HG03045 (cell line): ENCODE data around the gene JMJD6.
A peak's percentile ranks its signal among the peaks of the same experiment; 100 is the strongest.
"Not testable (repeated sequence)": the region's sequence is repeated elsewhere in the genome, so short reads cannot be mapped to it uniquely, and the experiment has no call there.

Experiments used
- ATAC-seq: cut with Tn5 transposase; IDR thresholded peaks from one replicate; pipeline ENCODE4 v1.9.1; 2021; ENCODE audit warnings: mild to moderate bottlenecking, moderate library complexity; ENCODE audit not compliant: unreplicated experiment

Gene JMJD6

DNA sequence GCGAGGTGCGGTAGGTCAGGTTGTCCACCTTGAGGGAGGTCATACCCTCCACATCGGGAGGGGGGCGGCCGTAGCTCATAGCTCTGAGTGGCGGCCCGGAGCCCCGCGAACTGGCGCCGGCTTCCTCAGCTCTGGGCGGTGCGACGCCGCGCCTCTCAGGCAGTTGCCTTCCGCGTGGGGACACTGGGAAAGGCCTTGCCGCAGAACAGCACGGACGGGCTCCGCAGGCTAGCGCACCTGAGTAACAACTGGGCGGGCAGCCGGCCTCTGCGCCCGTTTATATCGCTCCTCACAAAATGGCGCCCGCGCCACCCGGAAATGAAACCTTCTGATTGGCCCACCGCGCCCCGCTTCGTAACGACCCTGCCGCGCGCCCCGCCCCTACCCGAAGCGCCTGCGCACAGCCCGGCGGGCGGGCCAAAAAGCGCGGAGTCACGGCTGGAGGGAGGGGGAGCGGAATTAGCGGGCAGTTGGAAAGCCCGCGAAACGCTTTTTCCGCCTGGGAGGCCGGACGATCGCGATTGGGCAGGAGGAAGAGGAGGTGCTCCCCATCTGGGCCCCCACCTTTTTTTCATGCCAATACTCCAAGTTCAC, 10.8 kb upstream of the JMJD6 start, which contains the start of gene SRSF2:
SRSF2 (minus strand) TSS at position 250 of the 594 bp plus-strand sequence; CDS start at position 79, 171 bp downstream.
- ATAC-seq, result peak; percentile 64

GRCh38 chr17:76736349-76737081, 10.1 kb upstream of the JMJD6 start:
- ATAC-seq, result peak; percentile 21

- no peak for ATAC-seq
Measured at GRCh38 chr17:76735586-76736348, 9.4 kb upstream of the JMJD6 start.

DNA sequence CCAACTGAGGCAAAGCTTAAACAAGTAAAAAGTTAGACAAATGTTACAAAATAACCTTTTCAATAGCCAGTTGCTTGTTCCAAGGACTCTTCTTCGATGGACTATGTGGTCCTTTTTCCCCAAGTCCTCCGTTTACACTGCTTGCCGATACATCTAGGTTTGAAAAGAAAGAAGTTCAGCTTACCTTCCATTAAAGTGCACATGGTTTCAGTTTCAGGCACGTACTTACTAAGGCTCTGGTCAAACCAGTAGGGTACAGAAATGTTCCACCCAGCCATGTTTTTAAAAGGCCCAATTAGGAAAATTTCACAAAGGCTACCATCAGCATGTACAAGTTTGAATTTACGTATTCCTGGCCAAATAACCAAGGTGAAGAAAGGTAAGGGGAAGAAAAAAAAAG, 8.6 kb upstream of the JMJD6 start:
- no peak for ATAC-seq

DNA sequence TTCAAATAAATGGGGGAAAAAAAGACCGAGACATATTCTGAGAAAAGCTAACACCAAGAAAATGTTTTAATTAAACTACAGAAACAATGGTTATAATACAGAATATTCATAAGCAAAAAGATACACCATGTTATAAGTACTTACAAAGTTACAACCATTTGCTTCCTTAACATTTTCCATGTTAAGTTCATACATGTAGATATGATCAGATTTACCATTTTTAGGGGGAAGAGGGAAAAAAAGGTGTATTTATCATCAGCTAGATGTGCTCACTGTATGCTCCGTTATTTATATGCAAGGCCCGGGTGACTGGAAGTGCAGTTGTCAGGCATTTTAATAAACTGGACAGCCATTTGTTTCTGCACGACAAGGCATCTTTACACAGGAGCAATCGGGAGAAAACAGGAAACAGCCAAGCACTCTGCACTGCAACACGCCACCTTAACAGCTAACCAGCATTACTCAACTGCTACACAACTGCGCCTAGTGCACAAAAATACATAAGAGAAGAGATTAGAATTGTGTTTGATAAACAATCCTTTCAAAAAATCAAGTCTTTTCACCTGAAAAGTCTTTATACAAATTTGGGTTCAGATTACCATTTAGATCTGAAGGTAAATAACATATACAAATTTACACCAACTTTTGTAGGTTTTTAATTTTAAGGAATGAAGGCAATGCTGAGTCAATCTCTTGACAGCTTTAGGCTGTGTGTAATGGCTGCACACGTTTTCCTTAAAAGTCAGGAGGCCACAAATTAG, 7.9 kb upstream of the JMJD6 start:
- no peak for ATAC-seq

- ATAC-seq, result no peak
Measured at GRCh38 chr17:76733618-76733957, 7.2 kb upstream of the JMJD6 start.

DNA sequence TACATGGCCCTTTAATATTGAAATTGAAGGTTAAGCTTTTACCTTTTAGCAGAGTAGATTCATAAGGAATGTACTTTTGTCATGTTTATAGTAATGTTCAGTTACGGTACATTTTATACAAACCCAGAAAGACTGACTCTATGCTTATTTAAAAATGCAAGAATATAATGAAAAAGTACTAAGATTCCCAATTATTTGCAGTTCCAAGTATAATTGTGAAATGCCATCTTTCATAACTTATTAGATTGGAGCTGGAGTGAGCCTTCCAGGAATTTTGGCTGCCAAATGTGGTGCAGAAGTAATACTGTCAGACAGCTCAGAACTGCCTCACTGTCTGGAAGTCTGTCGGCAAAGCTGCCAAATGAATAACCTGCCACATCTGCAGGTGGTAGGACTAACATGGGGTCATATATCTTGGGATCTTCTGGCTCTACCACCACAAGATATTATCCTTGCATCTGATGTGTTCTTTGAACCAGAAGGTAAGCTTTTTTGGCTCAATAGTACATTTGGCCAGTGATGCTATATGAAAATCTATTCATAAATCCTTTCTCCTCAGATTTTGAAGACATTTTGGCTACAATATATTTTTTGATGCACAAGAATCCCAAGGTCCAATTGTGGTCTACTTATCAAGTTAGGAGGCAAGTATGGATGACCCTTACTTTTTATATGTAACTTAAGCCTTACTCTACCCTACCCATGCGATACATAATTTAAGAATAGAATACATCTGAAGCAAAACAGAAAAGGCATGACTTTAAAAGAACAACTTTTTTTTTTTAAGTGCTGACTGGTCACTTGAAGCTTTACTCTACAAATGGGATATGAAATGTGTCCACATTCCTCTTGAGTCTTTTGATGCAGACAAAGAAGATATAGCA, 6.6 kb upstream of the JMJD6 start:
- no peak for ATAC-seq

GRCh38 chr17:76731800-76732733, 5.7 kb upstream of the JMJD6 start:
- ATAC-seq, result not testable (repeated sequence)

DNA sequence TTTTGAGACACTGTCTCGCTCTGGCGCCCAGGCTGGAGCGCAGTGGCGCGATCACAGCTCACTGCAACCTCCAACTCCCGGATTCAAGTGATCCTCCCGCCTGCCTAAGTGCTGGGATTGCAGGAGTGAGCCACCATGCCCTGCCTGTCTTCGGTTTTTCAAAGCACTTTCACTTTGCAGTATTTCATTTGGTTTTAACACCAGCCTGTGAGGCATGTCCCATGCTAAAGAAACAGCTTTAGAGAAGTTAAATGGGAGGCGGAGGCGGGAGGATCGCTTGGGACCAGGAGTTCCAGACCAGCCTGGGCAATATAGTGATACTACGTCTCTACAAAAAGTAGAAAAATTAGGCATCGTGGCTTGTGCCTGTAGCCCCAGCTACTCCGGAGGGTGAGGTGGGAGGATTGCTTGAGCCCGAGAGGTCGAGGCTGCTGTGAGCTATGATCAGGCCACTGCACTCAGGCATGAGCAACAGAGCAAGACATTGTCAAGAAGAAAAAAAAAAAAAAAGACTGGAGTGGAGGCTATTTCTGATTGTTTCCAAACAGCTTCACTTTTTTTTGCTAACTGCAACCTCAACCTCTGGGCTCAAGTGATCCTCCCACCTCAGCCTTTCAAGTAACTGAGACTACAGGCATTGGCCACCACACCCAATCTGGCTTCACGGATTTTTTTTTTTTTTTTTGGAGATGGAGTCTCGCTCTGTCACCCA, 1.5 kb upstream of the JMJD6 start:
- no peak for ATAC-seq

GRCh38 chr17:76726776-76727718, 641 bp upstream of the JMJD6 start, which contains the start of gene METTL23:
METTL23 (plus strand) TSS chr17:76726839; CDS start chr17:76729711, 2,872 bp downstream.
- ATAC-seq, result peak; percentile 48

DNA sequence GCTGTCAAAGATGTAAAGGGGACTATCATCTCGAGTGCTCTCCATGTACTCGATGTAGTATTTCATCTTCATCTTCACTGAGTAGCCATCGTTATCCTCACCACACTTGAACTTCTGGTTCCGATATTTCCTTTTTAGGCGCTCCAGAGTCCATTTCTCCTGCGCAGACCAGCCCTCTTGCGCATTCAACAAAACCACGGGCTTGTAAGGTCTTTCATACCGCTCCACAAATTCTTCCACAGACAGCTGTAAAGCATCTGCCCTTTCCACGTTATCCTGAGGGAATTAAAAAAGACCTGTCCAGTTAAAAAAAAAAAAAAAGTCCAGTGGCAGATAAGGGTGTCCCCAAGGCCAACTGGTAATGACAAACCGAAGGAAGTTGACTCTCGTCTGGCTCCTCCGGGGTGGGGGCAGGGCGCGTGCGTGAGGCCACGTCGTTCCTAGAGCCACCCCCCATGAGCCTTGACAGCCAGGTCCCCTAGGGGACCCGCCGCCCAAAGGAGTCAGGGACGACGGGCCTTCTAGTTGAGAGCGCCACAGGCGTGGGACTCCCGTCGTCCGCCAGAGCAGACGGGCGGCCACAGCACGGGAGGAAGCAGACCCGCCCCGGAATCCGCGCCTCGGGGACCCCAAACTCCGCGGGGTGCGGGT, 701 bp downstream of the JMJD6 start:
- ATAC-seq, result peak; percentile 27

GRCh38 chr17:76723812-76724211, 2.6 kb downstream of the JMJD6 start:
- no peak for ATAC-seq

GRCh38 chr17:76722977-76723376, 3.4 kb downstream of the JMJD6 start:
- ATAC-seq, result not testable (repeated sequence)

DNA sequence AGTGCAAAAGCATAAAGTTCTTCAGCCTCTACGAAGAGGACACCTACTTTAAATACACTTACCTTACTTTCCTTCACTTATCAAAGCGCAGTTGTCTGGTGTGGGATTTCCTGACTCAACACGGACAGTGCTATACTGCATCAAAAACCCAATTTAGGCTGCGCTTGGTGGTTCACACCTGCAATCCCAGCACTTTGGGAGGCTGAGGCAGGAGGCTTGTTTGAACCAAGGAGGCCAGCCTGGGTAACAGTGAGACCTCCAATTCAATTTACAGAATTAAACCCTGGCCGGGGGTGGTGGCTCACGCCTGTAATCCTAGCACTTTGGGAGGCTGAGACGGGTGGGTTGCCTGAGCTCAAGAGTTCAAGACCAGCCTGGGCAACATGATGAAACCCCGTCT, 4.1 kb downstream of the JMJD6 start:
- no peak for ATAC-seq

DNA sequence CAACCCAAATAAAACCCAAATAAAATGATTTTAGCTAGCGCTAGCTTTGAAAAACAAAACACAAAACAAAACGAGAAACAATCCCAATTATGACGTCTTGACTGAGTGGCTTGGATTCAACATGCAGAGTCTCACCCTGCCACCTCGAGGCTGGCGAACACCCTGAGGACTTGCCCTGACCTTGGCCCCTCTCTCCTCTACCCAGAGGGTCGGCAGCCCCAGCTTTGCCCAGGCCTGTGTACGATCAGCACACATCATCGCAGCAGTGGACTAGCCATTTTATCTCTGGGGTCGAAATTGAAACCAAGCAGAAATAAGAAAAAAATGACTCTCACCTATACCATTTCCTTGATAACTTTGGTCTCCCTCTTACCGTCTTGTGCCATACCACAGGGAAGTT, 4.9 kb downstream of the JMJD6 start:
- ATAC-seq, result no peak

DNA sequence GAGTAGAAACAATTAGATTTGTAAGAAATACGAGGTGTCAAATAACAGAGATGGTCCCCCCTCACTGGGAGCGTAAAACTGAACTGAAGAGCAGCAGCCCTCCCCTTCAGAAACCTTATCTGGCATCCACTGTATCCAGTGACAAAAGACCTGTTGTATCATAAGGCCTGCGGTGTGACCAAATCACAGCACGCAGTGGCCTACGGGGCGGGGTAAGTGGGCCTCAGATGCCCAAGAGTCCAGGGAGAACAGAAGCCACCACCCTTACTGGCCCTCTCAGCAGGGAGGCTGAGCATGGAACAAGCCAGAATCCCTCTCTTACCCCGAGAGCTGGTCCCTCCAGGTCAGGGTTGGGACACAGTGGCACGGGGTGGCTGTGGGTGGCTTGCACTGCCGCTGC, 5.5 kb downstream of the JMJD6 start:
- no peak for ATAC-seq

DNA sequence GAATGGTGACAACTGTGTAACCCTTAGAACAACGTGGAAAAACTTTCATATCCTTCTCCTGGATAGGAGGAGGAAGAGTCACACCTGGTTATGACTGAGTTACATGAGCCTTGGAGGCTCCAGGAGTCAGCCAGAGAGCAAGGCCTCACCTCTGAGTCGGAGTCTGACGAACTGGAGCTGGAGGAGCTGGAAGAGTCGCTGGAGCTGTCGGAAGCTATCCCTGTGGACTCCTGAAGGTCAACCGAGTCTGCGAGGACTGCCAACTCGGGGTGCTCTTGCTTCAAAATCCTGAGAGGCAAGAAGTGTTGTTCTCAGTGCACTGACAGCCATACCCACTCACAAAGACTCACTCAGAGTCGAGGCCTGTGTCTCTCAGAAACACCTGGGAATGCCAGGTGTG, 6.2 kb downstream of the JMJD6 start:
- ATAC-seq, result no peak
